ENCODE measurements around the gene OR5M10.

DNA sequence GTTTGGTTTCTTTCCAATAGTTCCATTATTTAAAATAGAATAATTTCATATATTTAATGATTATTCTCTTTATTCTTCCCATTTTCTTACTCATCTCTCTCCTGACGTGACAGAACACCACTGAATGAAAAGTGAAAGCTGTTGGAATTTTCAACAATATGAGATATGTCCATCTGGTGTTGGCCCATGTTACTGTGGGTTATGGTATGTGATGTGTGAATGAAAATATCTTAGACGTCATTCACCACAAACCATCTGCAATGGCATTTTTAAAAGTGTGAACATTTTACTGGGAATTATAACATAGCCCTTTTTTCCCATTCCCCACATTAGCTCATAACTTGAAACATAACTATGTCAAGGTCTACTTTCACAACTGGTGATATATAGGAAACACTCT, 48.4 kb upstream of the OR5M10 start:
- TF ChIP-seq CTCF (IDR thresholded peaks at IDR 0.05) (no peak), POLR2A (IDR thresholded peaks at IDR 0.05) (no peak)
